Measurements from ENCODE around the gene GLTPD2. TPM values are rescaled to one million over a fixed set of nuclear protein-coding genes. Genes with fewer than 3 reads are reported as not detected.
A peak's percentile ranks its signal among the peaks of the same experiment; 100 is the strongest.
"Not testable (repeated sequence)": the region's sequence is repeated elsewhere in the genome, so short reads cannot be mapped to it uniquely, and the experiment has no call there.

Gene GLTPD2
- total RNA-seq, 4 donors from 2014 or later: not detected

GRCh38 chr17:4822835-4823234, 34.1 kb downstream of the GLTPD2 start:
- H3K4me3 ChIP-seq: no peak overlapping the region
- no peak overlapping the region for H3K27ac ChIP-seq
- WGBS, 2 donors: 40 to 51% methylated on average over 3 of the region's 3 CpGs
- H3K36me3 ChIP-seq: peaks cover 0 to 62% (median 0%) of the 10 kb centered on the region in 3 donors
- H3K4me1 ChIP-seq: no peaks in the 10 kb centered on the region
- no peak for TF ChIP-seq EP300 (IDR thresholded peaks at IDR 0.05)
- TF ChIP-seq, protein P1, sequence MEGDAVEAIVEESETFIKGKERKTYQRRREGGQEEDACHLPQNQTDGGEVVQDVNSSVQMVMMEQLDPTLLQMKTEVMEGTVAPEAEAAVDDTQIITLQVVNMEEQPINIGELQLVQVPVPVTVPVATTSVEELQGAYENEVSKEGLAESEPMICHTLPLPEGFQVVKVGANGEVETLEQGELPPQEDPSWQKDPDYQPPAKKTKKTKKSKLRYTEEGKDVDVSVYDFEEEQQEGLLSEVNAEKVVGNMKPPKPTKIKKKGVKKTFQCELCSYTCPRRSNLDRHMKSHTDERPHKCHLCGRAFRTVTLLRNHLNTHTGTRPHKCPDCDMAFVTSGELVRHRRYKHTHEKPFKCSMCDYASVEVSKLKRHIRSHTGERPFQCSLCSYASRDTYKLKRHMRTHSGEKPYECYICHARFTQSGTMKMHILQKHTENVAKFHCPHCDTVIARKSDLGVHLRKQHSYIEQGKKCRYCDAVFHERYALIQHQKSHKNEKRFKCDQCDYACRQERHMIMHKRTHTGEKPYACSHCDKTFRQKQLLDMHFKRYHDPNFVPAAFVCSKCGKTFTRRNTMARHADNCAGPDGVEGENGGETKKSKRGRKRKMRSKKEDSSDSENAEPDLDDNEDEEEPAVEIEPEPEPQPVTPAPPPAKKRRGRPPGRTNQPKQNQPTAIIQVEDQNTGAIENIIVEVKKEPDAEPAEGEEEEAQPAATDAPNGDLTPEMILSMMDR (IDR thresholded peaks at IDR 0.05): no peak
- no peak for TF ChIP-seq POLR2A (IDR thresholded peaks at IDR 0.05)
- DNase-seq (ENCODE audit: low spot score in 2 of 2): no peak
- no peaks in the 10 kb centered on the region for H3K9me3 ChIP-seq
- no peaks in the 10 kb centered on the region for H3K27me3 ChIP-seq

- 75% methylated on average over 12 of the region's 12 CpGs for WGBS, 2 donors
Observed at GRCh38 chr17:4823373-4824089, 34.8 kb downstream of the GLTPD2 start.

DNA sequence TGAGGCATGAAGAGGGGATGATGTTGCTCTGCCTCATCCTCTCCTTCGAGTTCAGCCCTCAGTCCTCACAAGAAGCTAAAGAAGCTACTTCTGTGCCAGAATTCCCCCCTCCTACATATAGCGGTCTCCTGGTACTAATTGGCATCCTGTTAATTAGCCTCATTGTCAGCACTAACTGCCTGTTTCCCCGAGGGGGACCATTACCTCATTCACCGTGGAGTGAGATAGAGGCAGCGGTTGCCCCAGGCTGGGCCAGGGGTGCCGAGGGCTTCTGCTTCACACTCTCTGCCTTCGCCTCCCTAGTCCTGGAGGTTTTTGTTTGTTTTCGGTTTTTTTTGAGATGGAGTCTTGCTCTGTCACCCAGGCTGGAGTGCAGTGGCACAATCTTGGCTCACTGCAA, 38.6 kb downstream of the GLTPD2 start:
- Histone ChIP-seq H3K4me3 (no peak overlapping the region), H3K27me3 (no peaks in the 10 kb centered on the region), H3K36me3 (peaks cover 0 to 16% (median 0%) of the 10 kb centered on the region in 3 donors), H3K4me1 (no peaks in the 10 kb centered on the region), H3K9me3 (no peaks in the 10 kb centered on the region), H3K27ac (no peak overlapping the region)
- WGBS, 2 donors: 49 to 71% methylated on average over 8 of the region's 8 CpGs
- DNase-seq (ENCODE audit: low spot score in 2 of 2): no peak
- no peak for TF ChIP-seq EP300 (IDR thresholded peaks at IDR 0.05)
- TF ChIP-seq POLR2A (IDR thresholded peaks at IDR 0.05): no peak
- TF ChIP-seq, protein P1 (IDR thresholded peaks at IDR 0.05): no peak

More at GRCh38 chr17:4823373-4824089, 34.8 kb downstream of the GLTPD2 start:
- Histone ChIP-seq H3K27ac (no peak overlapping the region), H3K9me3 (no peaks in the 10 kb centered on the region), H3K4me3 (no peak overlapping the region), H3K4me1 (no peaks in the 10 kb centered on the region), H3K27me3 (no peaks in the 10 kb centered on the region), H3K36me3 (peaks cover 0 to 55% (median 0%) of the 10 kb centered on the region in 3 donors)
- no peak for DNase-seq (ENCODE audit: low spot score in 2 of 2)
- TF ChIP-seq POLR2A (IDR thresholded peaks at IDR 0.05) (no peak), EP300 (IDR thresholded peaks at IDR 0.05) (no peak)
- TF ChIP-seq, protein P1 (IDR thresholded peaks at IDR 0.05): no peak

GRCh38 chr17:4832829-4833177, 44.0 kb downstream of the GLTPD2 start:
- not testable (repeated sequence) for H3K9me3 ChIP-seq; H3K36me3 ChIP-seq; H3K27me3 ChIP-seq; DNase-seq (ENCODE audit: low spot score in 2 of 2)
- WGBS, 2 donors: 0% methylated on average over 12 to 14 of the region's 17 CpGs
- peaks cover 0 to 36% (median 28%) of the 10 kb centered on the region in 4 donors for H3K4me1 ChIP-seq
- peak overlapping the region; percentile 76 to 100 (median 98) for H3K4me3 ChIP-seq
- peak overlapping the region; percentile 93 to 99 (median 96) for H3K27ac ChIP-seq

DNA sequence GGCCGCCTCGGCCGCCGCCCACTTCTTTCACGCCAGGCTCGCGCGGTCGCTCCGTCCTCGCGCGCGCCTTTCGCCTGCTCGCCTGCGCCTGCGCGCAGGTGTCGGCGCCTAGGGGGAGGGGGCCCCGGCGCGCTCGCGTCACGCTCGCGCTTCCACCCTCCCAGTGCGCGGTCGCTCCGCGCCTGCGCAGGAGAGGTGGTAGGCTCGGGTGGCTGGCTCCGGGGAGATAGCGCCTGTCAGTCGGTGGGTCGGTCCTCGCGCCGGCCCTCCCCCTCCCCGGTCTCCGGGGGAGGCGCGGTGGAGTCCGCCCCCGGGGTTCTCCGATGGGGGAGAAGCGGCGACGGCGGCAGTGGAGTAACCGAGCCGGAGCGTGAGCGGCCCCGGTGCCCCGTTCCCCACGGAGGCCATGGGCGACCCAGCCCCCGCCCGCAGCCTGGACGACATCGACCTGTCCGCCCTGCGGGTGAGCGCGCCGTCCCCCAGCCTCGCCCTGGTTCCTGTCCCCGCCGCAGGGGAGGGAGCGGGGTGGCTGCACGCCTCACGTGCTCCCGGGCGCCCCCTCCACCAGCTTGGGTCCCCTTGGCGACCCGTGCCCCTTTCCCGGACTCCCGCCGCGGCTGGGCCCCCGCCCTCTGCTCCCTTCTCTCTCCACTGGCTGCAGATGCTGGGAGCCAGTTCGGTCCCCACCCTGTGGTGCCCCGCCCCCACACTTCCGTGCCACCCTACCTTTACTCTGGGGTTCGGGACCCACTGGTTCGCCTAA, 44.6 kb downstream of the GLTPD2 start, which contains the start of gene MINK1:
MINK1 (plus strand) TSS at position 163 of the 763 bp plus-strand sequence; CDS start at position 407, 244 bp downstream.
- peak within 1 kb of the TSS; percentile 76 to 100 (median 98) for H3K4me3 ChIP-seq
- DNase-seq (ENCODE audit: low spot score in 2 of 2): peak; percentile 67 to 69
- 1% methylated on average over 59 to 60 of the region's 91 CpGs for WGBS, 2 donors
- TF ChIP-seq POLR2A (IDR thresholded peaks at IDR 0.05) (peak; percentile 81 to 92), EP300 (IDR thresholded peaks at IDR 0.05) (peak in 1 of 2 donors; percentile 89)
- TF ChIP-seq, protein P1 (IDR thresholded peaks at IDR 0.05): peak in 2 of 5 experiments; percentile 13 to 41
- peaks cover 0 to 42% (median 28%) of the 10 kb centered on the region in 4 donors for H3K4me1 ChIP-seq
- H3K27me3 ChIP-seq: no peaks in the 10 kb centered on the region
- no peaks in the 10 kb centered on the region for H3K36me3 ChIP-seq
- H3K27ac ChIP-seq: peak within 1 kb of the TSS; percentile 93 to 99 (median 96)
- H3K9me3 ChIP-seq: no peaks in the 10 kb centered on the region
